ENCODE data around the gene KIAA1217.

DNA sequence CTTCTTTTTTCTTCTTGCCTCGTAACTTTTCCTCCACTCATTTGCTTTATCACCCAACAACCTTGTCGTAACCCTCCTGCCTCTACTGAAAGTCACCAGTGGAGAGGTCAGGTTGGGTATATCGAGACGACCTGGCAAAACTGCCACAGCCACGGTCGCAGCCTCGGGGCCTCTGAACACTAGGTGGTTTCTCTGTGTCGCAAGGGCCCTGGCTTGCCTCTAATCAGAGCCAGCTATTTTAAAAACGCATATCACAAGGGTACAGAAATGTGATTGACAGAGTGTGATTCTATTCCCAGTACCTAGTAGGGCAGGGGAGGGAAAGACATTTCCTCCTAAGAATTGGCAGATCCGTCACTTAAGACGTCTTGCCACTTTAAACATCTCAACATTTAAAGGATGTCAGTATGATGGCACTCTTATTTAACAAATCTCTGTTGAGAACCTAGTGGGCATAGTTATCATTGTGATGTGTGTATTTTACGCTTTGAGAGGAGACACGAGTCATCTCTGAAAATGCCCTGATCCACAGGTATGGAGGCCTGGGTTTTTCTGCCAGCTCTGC is 317.2 kb downstream of the KIAA1217 start:
- TF ChIP-seq, protein P1, sequence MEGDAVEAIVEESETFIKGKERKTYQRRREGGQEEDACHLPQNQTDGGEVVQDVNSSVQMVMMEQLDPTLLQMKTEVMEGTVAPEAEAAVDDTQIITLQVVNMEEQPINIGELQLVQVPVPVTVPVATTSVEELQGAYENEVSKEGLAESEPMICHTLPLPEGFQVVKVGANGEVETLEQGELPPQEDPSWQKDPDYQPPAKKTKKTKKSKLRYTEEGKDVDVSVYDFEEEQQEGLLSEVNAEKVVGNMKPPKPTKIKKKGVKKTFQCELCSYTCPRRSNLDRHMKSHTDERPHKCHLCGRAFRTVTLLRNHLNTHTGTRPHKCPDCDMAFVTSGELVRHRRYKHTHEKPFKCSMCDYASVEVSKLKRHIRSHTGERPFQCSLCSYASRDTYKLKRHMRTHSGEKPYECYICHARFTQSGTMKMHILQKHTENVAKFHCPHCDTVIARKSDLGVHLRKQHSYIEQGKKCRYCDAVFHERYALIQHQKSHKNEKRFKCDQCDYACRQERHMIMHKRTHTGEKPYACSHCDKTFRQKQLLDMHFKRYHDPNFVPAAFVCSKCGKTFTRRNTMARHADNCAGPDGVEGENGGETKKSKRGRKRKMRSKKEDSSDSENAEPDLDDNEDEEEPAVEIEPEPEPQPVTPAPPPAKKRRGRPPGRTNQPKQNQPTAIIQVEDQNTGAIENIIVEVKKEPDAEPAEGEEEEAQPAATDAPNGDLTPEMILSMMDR (IDR thresholded peaks at IDR 0.05; ENCODE audit: low read depth, low read length, poor library complexity, severe bottlenecking): no peak
- TF ChIP-seq EZH2phosphoT487 (IDR thresholded peaks at IDR 0.05; ENCODE audit: borderline replicate concordance, low read length): no peak
